ENCODE data around the gene GOLM1.

GRCh38 chr9:86045654-86046053 is 53.7 kb downstream of the GOLM1 start:
- TF ChIP-seq CTCF (IDR thresholded peaks at IDR 0.05) (no peak), EZH2 (IDR thresholded peaks at IDR 0.05; ENCODE audit: borderline replicate concordance, insufficient read depth, low read depth, low read length, poor library complexity, severe bottlenecking) (no peak)
